OCI-LY1 (cell line): Measurements from ENCODE around the gene SLC39A13.

Experiments used
- CTCF ChIP-seq: fragments of 200-600 bp; sonication (generic), shearing (Covaris generic); IDR thresholded peaks from 2 replicates; pipeline ENCODE4 v1.5.1; 2017; ENCODE audit warnings: mild to moderate bottlenecking, antibody characterized with exemption, low read length, moderate library complexity, mixed read lengths
- EZH2 ChIP-seq: fragments of 200-600 bp; sonication (generic), shearing (Covaris generic); IDR thresholded peaks from 2 replicates; pipeline ENCODE4 v1.8.0; 2017; ENCODE audit warnings: borderline replicate concordance, mixed run types, mild to moderate bottlenecking, antibody characterized with exemption, low read length, moderate library complexity, mixed read lengths

DNA sequence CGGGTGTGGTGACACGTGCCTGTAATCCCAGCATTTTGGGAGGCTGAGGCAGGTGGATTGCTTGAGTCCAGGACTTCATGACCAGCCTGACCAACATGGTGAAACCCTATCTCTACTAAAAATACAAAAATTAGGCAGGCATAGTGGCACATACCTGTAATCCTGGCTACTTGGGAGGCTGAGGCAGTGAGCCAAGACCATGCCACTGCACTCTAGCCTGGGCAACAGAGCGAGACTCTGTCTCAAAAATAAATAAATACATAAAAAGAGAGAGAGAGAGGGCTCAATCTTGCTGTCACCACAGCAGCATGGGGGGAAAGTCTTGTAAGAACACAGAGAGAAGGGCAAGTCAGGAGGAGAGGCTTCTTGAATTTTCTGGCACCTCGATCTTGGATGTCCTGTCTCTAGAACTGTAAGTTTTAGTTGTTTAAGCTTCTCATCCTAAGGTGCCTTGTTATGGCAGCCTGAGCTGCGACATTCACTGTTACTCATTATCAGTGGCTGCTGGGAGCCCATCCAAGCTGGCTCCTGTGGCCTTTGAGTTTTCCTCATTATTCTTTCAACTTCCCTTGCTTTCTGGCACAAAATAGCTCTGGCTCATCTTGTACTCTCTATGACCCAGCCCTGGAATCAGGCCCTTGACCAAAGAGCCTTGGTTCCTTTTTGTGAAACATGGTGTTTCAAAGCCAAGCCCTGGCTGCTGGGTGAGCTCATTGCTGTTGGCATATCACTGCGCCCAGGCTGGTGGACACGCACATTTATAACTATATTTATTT is 25.8 kb downstream of the SLC39A13 start:
- TF ChIP-seq CTCF: no peak
- no peak for TF ChIP-seq EZH2
